CD14-positive monocyte (primary cell): ENCODE measurements around the gene TRIM37. TPM values are rescaled to one million over a fixed set of nuclear protein-coding genes. Genes with fewer than 3 reads are reported as not detected.

ENCODE experiments used
- DNase-seq, 3 donors: peaks; one replicate each; pipeline ENCODE4 v3.0.0-alpha.2; 2011 to 2022
- H2AFZ ChIP-seq: 2 replicates; pipeline ENCODE4 v1.6.0; 2012; ENCODE audit warnings: mild to moderate bottlenecking, low read depth, low read length, inconsistent platforms; ENCODE audit not compliant: insufficient read depth, poor library complexity, severe bottlenecking
- H3K27ac ChIP-seq, 2 donors: 1 replicate in 1 of 2; 2 replicates in 1 of 2; pipeline ENCODE4 v1.5.1; 2012 to 2013; ENCODE audit warnings: low read length in 2 of 2, control low read depth in 1 of 2, inconsistent platforms in 1 of 2, low read depth in 1 of 2, mild to moderate bottlenecking in 1 of 2
- H3K27me3 ChIP-seq, 2 donors: one replicate each; pipeline versions ENCODE4 v1.6.0 to v1.6.1; 2011 to 2013; ENCODE audit warnings: low read length in 2 of 2; ENCODE audit not compliant: control insufficient read depth in 2 of 2, insufficient read depth in 2 of 2
- H3K36me3 ChIP-seq, 2 donors: replicated peaks in 1 of 2; 1 replicate in 1 of 2; 2 replicates in 1 of 2; pipeline versions ENCODE4 v1.5.1 to v1.6.1; 2012 to 2013; ENCODE audit warnings: low read length in 2 of 2, control low read depth in 1 of 2, inconsistent platforms in 1 of 2, mild to moderate bottlenecking in 1 of 2; ENCODE audit not compliant: insufficient read depth in 2 of 2, control insufficient read depth in 1 of 2
- H3K4me1 ChIP-seq, 2 donors: 1 replicate in 1 of 2; 2 replicates in 1 of 2; pipeline versions ENCODE4 v1.5.1 to v1.6.1; 2012 to 2013; ENCODE audit warnings: low read length in 2 of 2, control low read depth in 1 of 2, inconsistent platforms in 1 of 2, mild to moderate bottlenecking in 1 of 2, moderate library complexity in 1 of 2; ENCODE audit not compliant: insufficient read depth in 2 of 2, control insufficient read depth in 1 of 2
- H3K4me2 ChIP-seq: replicated peaks from 2 replicates; pipeline ENCODE3; 2012; ENCODE audit warnings: low read length, moderate library complexity, mild to moderate bottlenecking; ENCODE audit not compliant: poor library complexity, severe bottlenecking; ENCODE audit errors: extremely low read depth
- H3K4me3 ChIP-seq, 3 experiments: fragments of 200-600 bp in 1 of 3; sonication (generic) in 1 of 3; replicated peaks in 1 of 3; 1 replicate in 2 of 3; 2 replicates in 1 of 3; pipeline ENCODE4 v1.5.1; 2011 to 2013; ENCODE audit warnings: low read length in 3 of 3, mild to moderate bottlenecking in 3 of 3, control low read depth in 2 of 3, low read depth in 2 of 3, inconsistent platforms in 1 of 3, moderate library complexity in 1 of 3
- H3K79me2 ChIP-seq: 2 replicates; pipeline ENCODE4 v1.6.0; 2012; ENCODE audit warnings: mild to moderate bottlenecking, control low read depth, inconsistent platforms, low read length, moderate library complexity; ENCODE audit not compliant: insufficient read depth
- H3K9ac ChIP-seq: 2 replicates; pipeline ENCODE4 v1.6.0; 2017; ENCODE audit warnings: low read length, mild to moderate bottlenecking; ENCODE audit not compliant: insufficient read depth, poor library complexity, severe bottlenecking
- H3K9me3 ChIP-seq, 2 donors: replicated peaks in 1 of 2; 1 replicate in 1 of 2; 2 replicates in 1 of 2; pipeline versions ENCODE4 v1.5.1 to v1.6.1; 2012 to 2013; ENCODE audit warnings: low read length in 2 of 2, control low read depth in 1 of 2; ENCODE audit not compliant: control insufficient read depth in 1 of 2, insufficient read depth in 1 of 2
- H4K20me1 ChIP-seq: 2 replicates; pipeline ENCODE4 v1.6.0; 2012; ENCODE audit warnings: mild to moderate bottlenecking, low read length, control low read depth, moderate library complexity; ENCODE audit not compliant: insufficient read depth
- H3K27ac Mint-ChIP-seq, 7 donors: one replicate each; pipeline ENCODE4 v1.8.0; 2020; ENCODE audit warnings: mild to moderate bottlenecking in 7 of 7, mixed read lengths in 7 of 7, moderate library complexity in 6 of 7, inconsistent platforms in 2 of 7
- H3K27me3 Mint-ChIP-seq, 3 donors: one replicate each; pipeline ENCODE4 v1.8.0; 2021 to 2022; ENCODE audit warnings: low read depth in 3 of 3, mild to moderate bottlenecking in 3 of 3, mixed read lengths in 3 of 3, moderate library complexity in 3 of 3, inconsistent platforms in 1 of 3
- H3K36me3 Mint-ChIP-seq, 2 donors: one replicate each; pipeline ENCODE4 v1.8.0; 2020; ENCODE audit warnings: mixed read lengths in 2 of 2, inconsistent platforms in 1 of 2, mild to moderate bottlenecking in 1 of 2
- H3K4me1 Mint-ChIP-seq: one replicate; pipeline ENCODE4 v1.8.0; 2020; ENCODE audit warnings: mild to moderate bottlenecking, mixed read lengths
- H3K4me3 Mint-ChIP-seq, 2 donors: one replicate each; pipeline ENCODE4 v1.8.0; 2020; ENCODE audit warnings: mild to moderate bottlenecking in 2 of 2, mixed read lengths in 2 of 2, moderate library complexity in 1 of 2
- H3K9me3 Mint-ChIP-seq, 7 donors: one replicate each; pipeline ENCODE4 v1.8.0; 2020 to 2022; ENCODE audit warnings: mixed read lengths in 7 of 7, mild to moderate bottlenecking in 6 of 7, moderate library complexity in 6 of 7, inconsistent platforms in 2 of 7
- CTCF ChIP-seq: fragments of 200-600 bp; IDR thresholded peaks from one replicate; pipeline ENCODE4 v1.8.0; 2022; ENCODE audit warnings: antibody characterized with exemption, mild to moderate bottlenecking
- WGBS: methylation state at CpG from one replicate; pipeline ENCODE4 v1.1.5; 2013; ENCODE audit warnings: missing lambda C conversion rate; ENCODE audit not compliant: insufficient coverage; 5-methylcytosine and 5-hydroxymethylcytosine counted together
- intact Hi-C, 2 donors: fragments of 100-400 bp; cut with micrococcal nuclease; formaldehyde crosslinking; loops; one replicate each; pipeline versions ENCODE4 v1.15.0 to v1.15.1; 2023
- polyA plus RNA-seq, 3 donors: library from polyadenylated mRNA; depleted of rRNA in 1 of 3; unstranded in 2 of 3; stranded (reverse) in 1 of 3; fragments of 300-500 nt in 2 of 3; fragments of >200 nt in 1 of 3; fragmentation: Illumina TruSeq in 2 of 3; gene quantifications; 1 replicate in 2 of 3; 2 replicates in 1 of 3; pipeline ENCODE4 v1.2.3, GENCODE V29; 2012 to 2021

TRIM37 gene
- polyA plus RNA-seq, 3 donors = 2.7 to 6.1 (median 5.3) TPM

- Mint-ChIP-seq H3K4me1 (no peaks in the 10 kb centered on the region), H3K9me3 (no peaks in the 10 kb centered on the region), H3K4me3 (no peak overlapping the region), H3K27ac (no peak overlapping the region), H3K27me3 (peaks cover 0 to 2% (median 0%) of the 10 kb centered on the region in 3 donors), H3K36me3 (peaks cover 13 to 26% of the 10 kb centered on the region in 2 donors)
- Histone ChIP-seq H4K20me1 (no peaks in the 10 kb centered on the region), H3K36me3 (peaks cover 3 to 30% of the 10 kb centered on the region in 2 donors), H3K79me2 (peaks cover 63% of the 10 kb centered on the region), H3K9me3 (no peaks in the 10 kb centered on the region), H2AFZ (no peak overlapping the region), H3K4me2 (no peak overlapping the region), H3K27me3 (no peaks in the 10 kb centered on the region), H3K9ac (no peak overlapping the region), H3K4me1 (no peaks in the 10 kb centered on the region), H3K27ac (no peak overlapping the region), H3K4me3 (no peak overlapping the region)
- TF ChIP-seq CTCF = no peak
- intact Hi-C loops = no loop called here
- no peak for DNase-seq
- no CpG with 5 or more reads among the region's 1 CpG for WGBS
Observed at GRCh38 chr17:59131131-59131530, 24.5 kb upstream of the TRIM37 start.

GRCh38 chr17:59129814-59130213 lies 23.1 kb upstream of the TRIM37 start:
- H4K20me1 ChIP-seq = no peaks in the 10 kb centered on the region

More at GRCh38 chr17:59129814-59130213, 23.1 kb upstream of the TRIM37 start:
- no peaks in the 10 kb centered on the region for H3K9me3 ChIP-seq
- H3K9ac ChIP-seq = no peak overlapping the region
- H3K4me1 ChIP-seq = no peaks in the 10 kb centered on the region
- H3K4me2 ChIP-seq = no peak overlapping the region
- H3K36me3 ChIP-seq = peaks cover 3 to 31% of the 10 kb centered on the region in 2 donors
- Mint-ChIP-seq H3K27me3 (no peaks in the 10 kb centered on the region), H3K4me1 (no peaks in the 10 kb centered on the region), H3K4me3 (no peak overlapping the region), H3K9me3 (no peaks in the 10 kb centered on the region), H3K36me3 (peaks cover 13 to 26% of the 10 kb centered on the region in 2 donors), H3K27ac (no peak overlapping the region)
- H3K79me2 ChIP-seq = peaks cover 51% of the 10 kb centered on the region
- H2AFZ ChIP-seq = no peak overlapping the region
- no peak for DNase-seq
- H3K27ac ChIP-seq = no peak overlapping the region
- no peaks in the 10 kb centered on the region for H3K27me3 ChIP-seq
- TF ChIP-seq CTCF = no peak
- no peak overlapping the region for H3K4me3 ChIP-seq
- no CpG with 5 or more reads among the region's 2 CpGs for WGBS
- intact Hi-C loops = no loop called here
